ENCODE measurements around the gene KCNAB3.

KCNAB3 gene

GRCh38 chr17:7882629-7883028 is 47.0 kb downstream of the KCNAB3 start:
- ChIA-PET CTCF (interaction anchor here (0.7 to 2.1 kb wide), 6 partner anchors 15 to 268 kb away, joined by 3 to 23 read pairs (median 4); partner anchors contain the start of gene FXR2), POLR2A (interaction anchor here (0.5 kb wide), 1 partner anchor 272 kb away, joined by 4 read pairs; no protein-coding TSS in a partner anchor)
- TF ChIP-seq, protein P1, sequence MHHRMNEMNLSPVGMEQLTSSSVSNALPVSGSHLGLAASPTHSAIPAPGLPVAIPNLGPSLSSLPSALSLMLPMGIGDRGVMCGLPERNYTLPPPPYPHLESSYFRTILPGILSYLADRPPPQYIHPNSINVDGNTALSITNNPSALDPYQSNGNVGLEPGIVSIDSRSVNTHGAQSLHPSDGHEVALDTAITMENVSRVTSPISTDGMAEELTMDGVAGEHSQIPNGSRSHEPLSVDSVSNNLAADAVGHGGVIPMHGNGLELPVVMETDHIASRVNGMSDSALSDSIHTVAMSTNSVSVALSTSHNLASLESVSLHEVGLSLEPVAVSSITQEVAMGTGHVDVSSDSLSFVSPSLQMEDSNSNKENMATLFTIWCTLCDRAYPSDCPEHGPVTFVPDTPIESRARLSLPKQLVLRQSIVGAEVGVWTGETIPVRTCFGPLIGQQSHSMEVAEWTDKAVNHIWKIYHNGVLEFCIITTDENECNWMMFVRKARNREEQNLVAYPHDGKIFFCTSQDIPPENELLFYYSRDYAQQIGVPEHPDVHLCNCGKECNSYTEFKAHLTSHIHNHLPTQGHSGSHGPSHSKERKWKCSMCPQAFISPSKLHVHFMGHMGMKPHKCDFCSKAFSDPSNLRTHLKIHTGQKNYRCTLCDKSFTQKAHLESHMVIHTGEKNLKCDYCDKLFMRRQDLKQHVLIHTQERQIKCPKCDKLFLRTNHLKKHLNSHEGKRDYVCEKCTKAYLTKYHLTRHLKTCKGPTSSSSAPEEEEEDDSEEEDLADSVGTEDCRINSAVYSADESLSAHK (tag by site-specific recombination; IDR thresholded peaks at IDR 0.05) = no peak
- 0 out of 2 replicates have a peak, but pooled peaks have one; percentile 22 for TF ChIP-seq ZNF366 (tag by site-specific recombination; conservative IDR thresholded peaks at IDR 0.05)
- no peak overlapping the region for H3K27ac ChIP-seq (ENCODE audit: extremely low read depth, low read depth, low read length)
- peaks cover 11% of the 10 kb centered on the region for H3K4me1 ChIP-seq (ENCODE audit: control insufficient read depth, insufficient read depth, low read length)
- H3K36me3 ChIP-seq (ENCODE audit: control insufficient read depth in 2 of 2, insufficient read depth in 1 of 2, low read length in 2 of 2) = peaks cover 29 to 46% of the 10 kb centered on the region in 2 experiments
- H3K9me3 ChIP-seq (ENCODE audit: control insufficient read depth, insufficient read depth, low read depth, low read length) = no peaks in the 10 kb centered on the region
- H3K4me3 ChIP-seq (ENCODE audit: low read depth, low read length) = no peak overlapping the region

DNA sequence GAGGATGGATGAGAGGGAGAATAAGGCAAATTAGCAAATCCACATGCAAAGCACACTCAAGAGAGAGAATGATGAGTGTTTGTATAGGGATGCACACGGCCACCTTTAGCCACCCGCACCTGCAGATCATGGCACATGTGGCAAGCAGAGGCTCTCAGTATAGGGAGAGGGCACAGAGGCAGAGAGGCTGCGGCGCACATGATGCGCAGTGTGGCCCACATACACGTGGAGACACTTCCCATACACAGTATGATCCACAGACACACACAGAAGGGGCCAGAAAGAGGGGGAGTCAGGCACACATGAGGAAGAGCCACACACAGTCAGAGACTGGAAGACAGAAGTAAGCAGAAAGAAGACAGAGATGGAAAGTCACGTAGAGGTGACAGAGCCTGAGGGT is 47.6 kb downstream of the KCNAB3 start:
- no peak for TF ChIP-seq ZFHX2 (tag by site-specific recombination; conservative IDR thresholded peaks at IDR 0.05)
- TF ChIP-seq SP7 (tag by site-specific recombination; IDR thresholded peaks at IDR 0.05) = no peak
- TF ChIP-seq PRDM1 (tag by site-specific recombination; IDR thresholded peaks at IDR 0.05) = no peak
- no peak for TF ChIP-seq ZNF514 (tag by site-specific recombination; IDR thresholded peaks at IDR 0.05)
- 0 out of 2 replicates have a peak, but pooled peaks have one; percentile 16 for TF ChIP-seq ZNF335 (tag by site-specific recombination; conservative IDR thresholded peaks at IDR 0.05)
- TF ChIP-seq ZNF324 (tag by site-specific recombination; IDR thresholded peaks at IDR 0.05) = no peak
- TF ChIP-seq ZNF341 (tag by site-specific recombination; IDR thresholded peaks at IDR 0.05; ENCODE audit: low read depth) = peak; percentile 57; the same call in 1 of the 2 replicates
- TF ChIP-seq ZNF776 (tag by site-specific recombination; IDR thresholded peaks at IDR 0.05; ENCODE audit: borderline replicate concordance) = no peak
- no peak for TF ChIP-seq ZNF112 (tag by site-specific recombination; IDR thresholded peaks at IDR 0.05)
- no peak for TF ChIP-seq GLI2 (tag by site-specific recombination; IDR thresholded peaks at IDR 0.05; ENCODE audit: borderline replicate concordance, low read depth)
- no peak for TF ChIP-seq ZNF175 (tag by site-specific recombination; IDR thresholded peaks at IDR 0.05)
- TF ChIP-seq ATF2 (tag by site-specific recombination; IDR thresholded peaks at IDR 0.05; ENCODE audit: low read depth) = no peak
- no peak for TF ChIP-seq SETDB1 (IDR thresholded peaks at IDR 0.05; ENCODE audit: insufficient read length, low read length)
- no peak for TF ChIP-seq ZBTB7A (tag by site-specific recombination; IDR thresholded peaks at IDR 0.05; ENCODE audit: low read depth)
- TF ChIP-seq ZNF148 (tag by site-specific recombination; IDR thresholded peaks at IDR 0.05; ENCODE audit: borderline replicate concordance) = no peak
- no peak for TF ChIP-seq ZNF157 (tag by site-specific recombination; IDR thresholded peaks at IDR 0.05)
- 0 out of 2 replicates have a peak, but pooled peaks have one; percentile 17 for TF ChIP-seq ZBTB17 (tag by site-specific recombination; IDR thresholded peaks at IDR 0.05)
- TF ChIP-seq KLF17 (tag by site-specific recombination; IDR thresholded peaks at IDR 0.05) = no peak
- no peak for TF ChIP-seq ZNF777 (tag by site-specific recombination; IDR thresholded peaks at IDR 0.05; ENCODE audit: borderline replicate concordance)
- TF ChIP-seq ZNF677 (tag by site-specific recombination; IDR thresholded peaks at IDR 0.05) = no peak
- no peak overlapping the region for H3K4me3 ChIP-seq (ENCODE audit: low read depth, low read length)
- ChIA-PET POLR2A (no interaction called here), CTCF (interaction anchor here (1.2 to 2.1 kb wide), 2 partner anchors 19 to 23 kb away, joined by 4 to 23 read pairs; no protein-coding TSS in a partner anchor)
- peaks cover 11% of the 10 kb centered on the region for H3K4me1 ChIP-seq (ENCODE audit: control insufficient read depth, insufficient read depth, low read length)
- no peaks in the 10 kb centered on the region for H3K9me3 ChIP-seq (ENCODE audit: control insufficient read depth, insufficient read depth, low read depth, low read length)
- H3K36me3 ChIP-seq (ENCODE audit: control insufficient read depth in 2 of 2, insufficient read depth in 1 of 2, low read length in 2 of 2) = peaks cover 31 to 51% of the 10 kb centered on the region in 2 experiments
- no peak overlapping the region for H3K27ac ChIP-seq (ENCODE audit: extremely low read depth, low read depth, low read length)

Measured in HEK293 (cell line).